Mucosa of stomach (tissue), 1 donor: Measurements from ENCODE around the gene ENPP4.
A peak's percentile ranks its signal among the peaks of the same experiment; 100 is the strongest.
"Not testable (repeated sequence)": the region's sequence is repeated elsewhere in the genome, so short reads cannot be mapped to it uniquely, and the experiment has no call there.

Experiments
- H3K27me3 ChIP-seq: one replicate; pipeline ENCODE4 v1.7.0; 2013; ENCODE audit warnings: mild to moderate bottlenecking, low read length; ENCODE audit not compliant: control insufficient read depth, insufficient read depth
- H3K36me3 ChIP-seq: one replicate; pipeline ENCODE4 v1.7.0; 2013; ENCODE audit warnings: low read length; ENCODE audit not compliant: control insufficient read depth, insufficient read depth
- H3K4me1 ChIP-seq: one replicate; pipeline ENCODE4 v1.7.0; 2013; ENCODE audit warnings: mild to moderate bottlenecking, low read length; ENCODE audit not compliant: control insufficient read depth, insufficient read depth
- H3K4me3 ChIP-seq: one replicate; pipeline ENCODE4 v1.7.0; 2013; ENCODE audit warnings: low read length
- H3K9ac ChIP-seq: one replicate; pipeline ENCODE4 v1.7.0; 2013; ENCODE audit warnings: mild to moderate bottlenecking, low read length, moderate library complexity
- H3K9me3 ChIP-seq: one replicate; pipeline ENCODE4 v1.7.0; 2013; ENCODE audit warnings: mild to moderate bottlenecking, low read length, moderate library complexity; ENCODE audit not compliant: control insufficient read depth
- donor health status: Pancreatic carcinoma.

Gene ENPP4, protein sequence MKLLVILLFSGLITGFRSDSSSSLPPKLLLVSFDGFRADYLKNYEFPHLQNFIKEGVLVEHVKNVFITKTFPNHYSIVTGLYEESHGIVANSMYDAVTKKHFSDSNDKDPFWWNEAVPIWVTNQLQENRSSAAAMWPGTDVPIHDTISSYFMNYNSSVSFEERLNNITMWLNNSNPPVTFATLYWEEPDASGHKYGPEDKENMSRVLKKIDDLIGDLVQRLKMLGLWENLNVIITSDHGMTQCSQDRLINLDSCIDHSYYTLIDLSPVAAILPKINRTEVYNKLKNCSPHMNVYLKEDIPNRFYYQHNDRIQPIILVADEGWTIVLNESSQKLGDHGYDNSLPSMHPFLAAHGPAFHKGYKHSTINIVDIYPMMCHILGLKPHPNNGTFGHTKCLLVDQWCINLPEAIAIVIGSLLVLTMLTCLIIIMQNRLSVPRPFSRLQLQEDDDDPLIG

GRCh38 chr6:46129629-46130511 is at the start of gene ENPP4:
Gene ENPP4, plus strand, starts transcription at chr6:46129989. Its CDS starts 9,595 bp downstream, at chr6:46139584.
- H3K9me3 ChIP-seq = no peaks in the 10 kb centered on the region
- peak within 1 kb of the TSS; percentile 98 for H3K9ac ChIP-seq
- H3K36me3 ChIP-seq = no peaks in the 10 kb centered on the region
- peak within 1 kb of the TSS; percentile 87 for H3K4me3 ChIP-seq
- no peaks in the 10 kb centered on the region for H3K4me1 ChIP-seq
- H3K27me3 ChIP-seq = no peaks in the 10 kb centered on the region

DNA sequence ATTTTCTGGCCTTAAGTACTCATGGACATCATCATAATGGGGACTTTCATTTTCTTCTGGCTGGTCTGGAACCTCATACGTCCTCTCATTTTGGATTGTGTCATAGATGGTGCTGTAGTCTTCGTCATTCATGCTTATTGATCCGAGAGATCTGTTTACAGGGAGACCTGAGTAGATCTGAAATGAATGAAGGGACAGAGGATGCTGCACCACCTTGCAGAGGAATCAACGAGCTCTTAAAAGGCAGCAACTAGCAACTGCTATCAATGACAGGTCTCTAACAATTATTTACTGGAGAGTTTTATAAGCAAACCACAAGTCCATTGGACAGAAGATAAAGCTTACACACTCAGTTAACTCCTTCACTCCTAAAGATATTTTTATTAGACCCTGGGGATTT is 49.7 kb upstream of the ENPP4 start:
- Histone ChIP-seq H3K9ac (no peak overlapping the region), H3K9me3 (no peaks in the 10 kb centered on the region), H3K36me3 (no peaks in the 10 kb centered on the region), H3K27me3 (peaks cover 49% of the 10 kb centered on the region), H3K4me1 (peaks cover 7% of the 10 kb centered on the region), H3K4me3 (no peak overlapping the region)

DNA sequence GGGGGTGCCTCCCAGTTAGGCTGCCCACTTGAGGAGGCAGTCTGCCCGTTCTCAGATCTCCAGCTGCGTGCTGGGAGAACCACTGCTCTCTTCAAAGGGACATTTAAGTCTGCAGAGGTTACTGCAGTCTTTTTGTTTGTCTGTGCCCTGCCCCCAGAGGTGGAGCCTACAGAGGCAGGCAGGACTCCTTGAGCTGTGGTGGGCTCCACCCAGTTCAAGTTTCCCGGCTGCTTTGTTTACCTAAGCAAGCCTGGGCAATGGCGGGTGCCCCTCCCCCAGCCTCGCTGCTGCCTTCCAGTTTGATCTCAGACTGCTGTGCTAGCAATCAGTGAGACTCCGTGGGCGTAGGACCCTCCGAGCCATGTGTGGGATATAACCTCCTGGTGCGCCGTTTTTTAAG is 44.1 kb upstream of the ENPP4 start:
- H3K9me3 ChIP-seq, H3K4me1 ChIP-seq: not testable (repeated sequence)

DNA sequence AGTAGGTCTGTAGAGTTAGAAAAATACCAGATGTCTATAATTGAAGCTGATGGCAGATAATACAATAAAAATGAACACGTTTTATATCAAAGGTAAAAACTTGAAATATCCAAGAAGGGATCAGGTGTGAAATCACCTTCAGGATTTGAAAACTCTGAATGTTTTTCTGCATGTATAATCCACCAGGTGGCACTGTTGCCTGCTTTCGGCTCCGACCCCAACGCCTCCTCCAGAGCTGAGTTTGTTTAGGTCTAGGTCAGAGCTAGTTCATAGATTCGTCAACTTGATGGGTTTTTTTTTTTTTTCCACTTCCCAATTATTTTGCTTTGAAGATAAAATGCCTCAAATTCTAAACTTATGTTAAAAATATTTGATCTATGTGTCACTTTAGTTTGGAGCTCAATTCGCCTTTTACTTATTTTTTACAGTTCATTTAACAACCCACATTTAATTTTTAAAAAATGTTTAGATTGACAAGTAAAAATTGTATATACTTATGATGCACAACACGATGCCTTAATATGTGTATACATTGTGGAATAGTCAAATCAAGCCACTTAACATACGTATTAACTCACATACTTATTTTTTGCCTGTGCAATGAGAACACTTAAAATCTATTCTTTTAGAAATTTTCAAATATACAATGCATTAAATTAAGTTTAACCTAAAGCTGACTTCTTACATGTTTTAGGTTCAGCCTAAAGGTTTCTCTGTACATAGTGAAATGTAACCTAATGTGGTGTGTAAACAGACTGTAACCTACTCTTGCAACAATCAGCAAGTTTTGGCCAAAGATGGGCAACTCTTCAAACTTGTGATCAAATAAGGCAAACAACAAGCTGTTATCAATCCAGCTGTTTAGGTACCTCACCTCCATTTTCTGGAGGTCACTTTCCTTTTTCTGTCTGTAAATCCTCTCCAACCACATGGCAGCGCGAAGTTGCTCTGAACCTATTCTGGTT is 39.4 kb upstream of the ENPP4 start:
- no peak overlapping the region for H3K4me3 ChIP-seq
- H3K36me3 ChIP-seq = no peaks in the 10 kb centered on the region
- no peaks in the 10 kb centered on the region for H3K4me1 ChIP-seq
- peaks cover 33% of the 10 kb centered on the region for H3K27me3 ChIP-seq
- H3K9ac ChIP-seq = no peak overlapping the region
- H3K9me3 ChIP-seq = no peaks in the 10 kb centered on the region

More for the DNA sequence above, 44.1 kb upstream of the ENPP4 start:
- H3K9ac ChIP-seq, H3K36me3 ChIP-seq, H3K4me3 ChIP-seq: not testable (repeated sequence)
- H3K27me3 ChIP-seq = peaks cover 48% of the 10 kb centered on the region

- Histone ChIP-seq H3K9ac (no peak overlapping the region), H3K36me3 (no peaks in the 10 kb centered on the region)
These were observed 38.7 kb upstream of the ENPP4 start for GRCh38 chr6:46091080-46091478.

DNA sequence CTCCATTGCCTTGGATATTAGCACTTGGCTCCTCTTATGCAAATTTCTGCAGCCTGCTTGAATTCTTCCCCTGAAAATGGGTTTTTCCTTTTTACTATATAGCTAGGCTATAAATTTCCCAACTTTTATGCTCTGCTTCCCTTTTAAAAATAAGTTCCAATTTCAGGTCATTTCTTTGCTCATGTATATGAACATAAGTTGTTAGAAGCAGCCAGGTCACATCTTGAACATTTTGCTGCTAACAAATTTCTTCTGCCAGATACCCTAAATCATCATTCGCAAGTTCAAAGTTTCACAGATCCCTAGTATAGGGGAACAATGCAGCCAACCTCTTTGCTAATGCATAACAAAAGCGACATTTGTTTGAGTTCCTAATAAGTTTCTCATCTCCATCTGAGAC is 34.5 kb upstream of the ENPP4 start:
- H3K4me3 ChIP-seq = no peak overlapping the region
- H3K27me3 ChIP-seq = peaks cover 4% of the 10 kb centered on the region
- no peak overlapping the region for H3K9ac ChIP-seq

More at GRCh38 chr6:46091080-46091478, 38.7 kb upstream of the ENPP4 start:
- H3K27me3 ChIP-seq = peaks cover 33% of the 10 kb centered on the region
- H3K9me3 ChIP-seq = no peaks in the 10 kb centered on the region
- no peaks in the 10 kb centered on the region for H3K4me1 ChIP-seq
- H3K4me3 ChIP-seq = no peak overlapping the region

GRCh38 chr6:46097366-46097765 is 32.4 kb upstream of the ENPP4 start:
- peaks cover 8% of the 10 kb centered on the region for H3K4me1 ChIP-seq
- H3K9me3 ChIP-seq = no peaks in the 10 kb centered on the region
- no peak overlapping the region for H3K9ac ChIP-seq
- no peaks in the 10 kb centered on the region for H3K36me3 ChIP-seq
- H3K4me3 ChIP-seq = no peak overlapping the region
- H3K27me3 ChIP-seq = no peaks in the 10 kb centered on the region

More for the DNA sequence above, 34.5 kb upstream of the ENPP4 start:
- H3K4me1 ChIP-seq = peaks cover 8% of the 10 kb centered on the region
- no peaks in the 10 kb centered on the region for H3K36me3 ChIP-seq
- H3K9me3 ChIP-seq = no peaks in the 10 kb centered on the region

DNA sequence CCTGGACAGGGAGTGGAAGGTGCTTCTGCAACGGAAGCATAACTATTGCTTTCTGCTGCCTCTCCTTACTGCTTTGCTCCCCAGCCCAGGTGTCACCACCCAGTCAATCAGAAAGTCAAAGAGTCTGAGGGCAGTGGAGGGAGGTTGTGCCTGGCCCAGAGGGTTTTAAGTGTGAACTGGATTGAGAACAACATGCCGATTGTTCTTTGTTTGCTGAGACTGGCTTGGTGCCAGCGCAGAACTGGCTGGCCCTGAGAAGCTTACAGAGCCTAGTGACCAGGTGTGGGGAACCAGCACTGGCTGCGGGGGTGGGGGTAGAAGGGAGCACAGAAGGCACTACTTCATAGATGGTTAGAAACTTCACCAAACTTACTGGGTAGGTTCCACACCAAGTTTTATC is 31.1 kb upstream of the ENPP4 start:
- Histone ChIP-seq H3K9me3 (no peaks in the 10 kb centered on the region), H3K36me3 (no peaks in the 10 kb centered on the region), H3K27me3 (no peaks in the 10 kb centered on the region), H3K9ac (no peak overlapping the region), H3K4me3 (no peak overlapping the region), H3K4me1 (peaks cover 8% of the 10 kb centered on the region)

DNA sequence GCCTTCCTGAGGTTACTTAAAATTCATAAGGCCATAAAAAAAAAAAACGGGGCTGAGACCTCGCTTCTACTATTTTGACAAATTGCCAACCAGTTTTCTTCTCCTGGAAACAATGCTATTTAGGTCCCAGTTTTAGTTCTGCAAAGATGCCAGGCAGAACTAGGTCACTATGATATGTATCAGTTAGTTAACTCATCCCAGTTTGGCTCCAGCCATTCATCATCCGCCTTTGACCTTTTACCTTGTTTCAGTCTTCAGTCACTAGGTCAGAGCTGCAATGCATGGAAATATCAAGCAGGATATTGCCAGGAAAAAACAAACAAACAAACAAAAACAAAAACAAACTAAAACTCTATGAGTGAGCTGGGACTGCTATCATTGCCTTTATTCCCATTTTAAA is 29.8 kb upstream of the ENPP4 start:
- Histone ChIP-seq H3K36me3 (no peaks in the 10 kb centered on the region), H3K27me3 (no peaks in the 10 kb centered on the region), H3K4me1 (peaks cover 8% of the 10 kb centered on the region), H3K9me3 (no peaks in the 10 kb centered on the region), H3K4me3 (no peak overlapping the region), H3K9ac (no peak overlapping the region)

DNA sequence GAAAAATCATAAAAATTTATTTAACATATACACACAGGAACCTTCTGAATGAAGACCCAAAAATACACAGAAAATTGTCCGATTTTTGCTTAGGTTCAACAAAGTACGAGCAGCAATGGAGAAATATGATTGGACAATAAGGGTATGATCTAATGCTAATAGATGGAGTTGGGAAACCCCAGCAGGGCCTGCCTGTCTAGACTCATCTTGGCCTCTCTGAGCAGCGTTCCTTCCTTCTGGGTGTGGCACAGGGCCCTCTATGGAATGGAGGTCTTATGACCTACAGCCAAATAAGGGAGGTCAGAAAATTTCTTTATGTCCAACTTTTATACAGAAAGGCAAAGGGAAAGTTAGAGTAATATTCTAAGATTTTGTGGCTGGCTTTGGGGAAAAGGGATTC is 27.7 kb upstream of the ENPP4 start:
- Histone ChIP-seq H3K36me3 (no peaks in the 10 kb centered on the region), H3K9ac (no peak overlapping the region), H3K4me1 (peaks cover 8% of the 10 kb centered on the region)

GRCh38 chr6:46103441-46104115 is 26.2 kb upstream of the ENPP4 start:
- Histone ChIP-seq H3K4me3 (no peak overlapping the region), H3K27me3 (no peaks in the 10 kb centered on the region), H3K4me1 (peaks cover 5% of the 10 kb centered on the region), H3K36me3 (no peaks in the 10 kb centered on the region), H3K9ac (no peak overlapping the region), H3K9me3 (no peaks in the 10 kb centered on the region)

More for the DNA sequence above, 27.7 kb upstream of the ENPP4 start:
- no peaks in the 10 kb centered on the region for H3K27me3 ChIP-seq
- H3K9me3 ChIP-seq = no peaks in the 10 kb centered on the region
- no peak overlapping the region for H3K4me3 ChIP-seq
